ENCODE results near the gene ARVCF. TPM values are rescaled to one million over a fixed set of nuclear protein-coding genes. Genes with fewer than 3 reads are reported as not detected.

ARVCF gene
- total and polyA plus RNA-seq, 2 experiments from 2014 or later: 1.1 to 4.0 TPM

GRCh38 chr22:19988965-19989724, 27.5 kb downstream of the ARVCF start:
- H3K4me2 ChIP-seq (ENCODE audit: unreplicated experiment): no peak overlapping the region
- no peaks in the 10 kb centered on the region for H3K27me3 ChIP-seq (replicated peaks; ENCODE audit: insufficient read depth)
- H3K9me3 ChIP-seq (ENCODE audit: low read depth): no peaks in the 10 kb centered on the region
- no peaks in the 10 kb centered on the region for H3K79me2 ChIP-seq (ENCODE audit: insufficient read depth)
- H3K36me3 ChIP-seq (ENCODE audit: low read depth): no peaks in the 10 kb centered on the region
- DNase-seq: no peak
- no peak overlapping the region for H2AFZ ChIP-seq
- no peak overlapping the region for H3K9ac ChIP-seq
- H3K4me1 ChIP-seq (ENCODE audit: insufficient read depth): peaks cover 4% of the 10 kb centered on the region
- in situ Hi-C loops (cut with MboI): loop anchor here (25.0 kb wide), 1 partner anchor 298 kb away; no protein-coding TSS in a partner anchor
- H3K27ac ChIP-seq: no peak overlapping the region
- H4K20me1 ChIP-seq (ENCODE audit: insufficient read depth): no peaks in the 10 kb centered on the region
- WGBS, 2 experiments (ENCODE audit: low coverage in 1 of 2, low lambda C conversion rate in 2 of 2, missing lambda C conversion rate in 2 of 2): 77 to 79% methylated on average over 18 of the region's 18 CpGs
- H3F3A ChIP-seq (ENCODE audit: insufficient read depth): no peaks in the 10 kb centered on the region
- H3K9me2 ChIP-seq (ENCODE audit: insufficient read depth): no peaks in the 10 kb centered on the region
- TF ChIP-seq EZH2 (IDR thresholded peaks at IDR 0.05; ENCODE audit: insufficient read depth, poor library complexity, severe bottlenecking) (no peak), EZH2phosphoT487 (IDR thresholded peaks at IDR 0.05; ENCODE audit: insufficient read depth, low read depth) (no peak)
- H3K4me3 ChIP-seq: no peak overlapping the region

GRCh38 chr22:19988331-19988808, 28.3 kb downstream of the ARVCF start:
- no peaks in the 10 kb centered on the region for H3K36me3 ChIP-seq (ENCODE audit: low read depth)
- WGBS, 2 experiments (ENCODE audit: low coverage in 1 of 2, low lambda C conversion rate in 2 of 2, missing lambda C conversion rate in 2 of 2): 78 to 86% methylated on average over 9 of the region's 9 CpGs

GRCh38 chr22:19987394-19988306, 29.0 kb downstream of the ARVCF start:
- no peaks in the 10 kb centered on the region for H3K27me3 ChIP-seq (replicated peaks; ENCODE audit: insufficient read depth)
- H3K9me2 ChIP-seq (ENCODE audit: insufficient read depth): no peaks in the 10 kb centered on the region
- TF ChIP-seq EZH2 (IDR thresholded peaks at IDR 0.05; ENCODE audit: insufficient read depth, poor library complexity, severe bottlenecking) (no peak), EZH2phosphoT487 (IDR thresholded peaks at IDR 0.05; ENCODE audit: insufficient read depth, low read depth) (no peak)
- H3F3A ChIP-seq (ENCODE audit: insufficient read depth): no peaks in the 10 kb centered on the region
- no peaks in the 10 kb centered on the region for H3K79me2 ChIP-seq (ENCODE audit: insufficient read depth)
- H2AFZ ChIP-seq: no peak overlapping the region
- no peak for DNase-seq
- H3K9ac ChIP-seq: no peak overlapping the region
- H3K27ac ChIP-seq: no peak overlapping the region
- H3K4me2 ChIP-seq (ENCODE audit: unreplicated experiment): no peak overlapping the region
- peaks cover 7% of the 10 kb centered on the region for H3K4me1 ChIP-seq (ENCODE audit: insufficient read depth)
- in situ Hi-C loops (cut with MboI): loop anchor here (25.0 kb wide), 1 partner anchor 300 kb away; no protein-coding TSS in a partner anchor
- H4K20me1 ChIP-seq (ENCODE audit: insufficient read depth): no peaks in the 10 kb centered on the region
- 58 to 62% methylated on average over 22 to 24 of the region's 24 CpGs for WGBS, 2 experiments (ENCODE audit: low coverage in 1 of 2, low lambda C conversion rate in 2 of 2, missing lambda C conversion rate in 2 of 2)
- H3K36me3 ChIP-seq (ENCODE audit: low read depth): no peaks in the 10 kb centered on the region
- no peak overlapping the region for H3K4me3 ChIP-seq
- no peaks in the 10 kb centered on the region for H3K9me3 ChIP-seq (ENCODE audit: low read depth)

More at GRCh38 chr22:19988331-19988808, 28.3 kb downstream of the ARVCF start:
- no peaks in the 10 kb centered on the region for H3K9me2 ChIP-seq (ENCODE audit: insufficient read depth)
- H3K4me2 ChIP-seq (ENCODE audit: unreplicated experiment): no peak overlapping the region
- in situ Hi-C loops (cut with MboI): loop anchor here (25.0 kb wide), 1 partner anchor 299 kb away; no protein-coding TSS in a partner anchor
- H3K27ac ChIP-seq: no peak overlapping the region
- H3K79me2 ChIP-seq (ENCODE audit: insufficient read depth): no peaks in the 10 kb centered on the region
- no peak overlapping the region for H2AFZ ChIP-seq
- H3K4me3 ChIP-seq: no peak overlapping the region
- H3F3A ChIP-seq (ENCODE audit: insufficient read depth): no peaks in the 10 kb centered on the region
- no peaks in the 10 kb centered on the region for H3K9me3 ChIP-seq (ENCODE audit: low read depth)
- H3K27me3 ChIP-seq (replicated peaks; ENCODE audit: insufficient read depth): no peaks in the 10 kb centered on the region
- DNase-seq: no peak
- H4K20me1 ChIP-seq (ENCODE audit: insufficient read depth): no peaks in the 10 kb centered on the region
- peaks cover 7% of the 10 kb centered on the region for H3K4me1 ChIP-seq (ENCODE audit: insufficient read depth)
- H3K9ac ChIP-seq: no peak overlapping the region
- no peak for TF ChIP-seq EZH2 (IDR thresholded peaks at IDR 0.05; ENCODE audit: insufficient read depth, poor library complexity, severe bottlenecking)
